LHCN-M2 (cell line): ENCODE results near the gene GSE1. TPM values are rescaled to one million over a fixed set of nuclear protein-coding genes. Genes with fewer than 3 reads are reported as not detected.
"Not testable (repeated sequence)": the region's sequence is repeated elsewhere in the genome, so short reads cannot be mapped to it uniquely, and the experiment has no call there.

Source experiments
- DNase-seq: peaks from one replicate; pipeline ENCODE4 v3.0.0-alpha.2; 2012; ENCODE audit warnings: low read depth
- total RNA-seq: library from RNA; depleted of rRNA; stranded (reverse); fragments of >200 nt; gene quantifications from 2 replicates; pipeline ENCODE4 v1.2.3, GENCODE V29; 2014

Gene GSE1
- total RNA-seq, 1 experiment from 2014 or later: 10.9 TPM

GRCh38 chr16:85589688-85590505 is 23.2 kb upstream of the GSE1 start:
- DNase-seq: no peak

DNA sequence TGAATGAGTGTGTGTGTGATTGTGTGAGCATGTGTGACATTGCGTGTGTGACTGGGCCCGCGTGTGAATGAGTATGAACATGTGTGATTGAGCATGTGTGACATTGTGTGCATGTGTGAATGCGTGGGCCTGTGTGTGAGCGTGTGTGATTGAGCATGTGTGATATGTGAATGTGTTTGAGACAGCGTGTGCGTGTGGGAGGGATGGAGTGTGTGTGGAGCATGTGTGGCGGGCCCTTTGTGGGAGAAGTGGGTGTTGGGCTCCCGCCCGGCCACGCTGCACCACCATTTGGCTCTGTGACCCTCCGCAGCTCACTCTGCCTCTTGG is 22.7 kb upstream of the GSE1 start:
- DNase-seq: no peak

- no peak for DNase-seq
Observed at GRCh38 chr16:85591381-85591780, 21.7 kb upstream of the GSE1 start.

DNA sequence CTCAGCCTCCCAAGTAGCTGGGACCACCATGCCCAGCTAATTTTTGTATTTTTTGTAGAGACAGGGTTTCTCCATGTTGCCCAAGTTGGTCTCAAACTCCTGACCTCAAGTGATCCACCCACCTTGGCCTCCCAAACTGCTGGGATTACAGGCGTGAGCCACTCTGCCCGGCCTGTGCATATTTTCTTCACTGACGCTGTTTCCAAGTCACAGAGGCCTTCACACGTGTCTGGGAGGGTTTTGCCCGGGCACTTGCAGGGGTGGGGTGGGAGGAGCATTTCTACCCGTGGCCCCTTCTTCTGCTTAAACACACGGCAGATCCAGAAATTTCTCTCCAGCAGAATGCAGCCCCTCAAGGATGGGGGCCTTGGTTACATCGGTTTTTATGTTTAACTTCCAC is 20.8 kb upstream of the GSE1 start:
- not testable (repeated sequence) for DNase-seq

DNA sequence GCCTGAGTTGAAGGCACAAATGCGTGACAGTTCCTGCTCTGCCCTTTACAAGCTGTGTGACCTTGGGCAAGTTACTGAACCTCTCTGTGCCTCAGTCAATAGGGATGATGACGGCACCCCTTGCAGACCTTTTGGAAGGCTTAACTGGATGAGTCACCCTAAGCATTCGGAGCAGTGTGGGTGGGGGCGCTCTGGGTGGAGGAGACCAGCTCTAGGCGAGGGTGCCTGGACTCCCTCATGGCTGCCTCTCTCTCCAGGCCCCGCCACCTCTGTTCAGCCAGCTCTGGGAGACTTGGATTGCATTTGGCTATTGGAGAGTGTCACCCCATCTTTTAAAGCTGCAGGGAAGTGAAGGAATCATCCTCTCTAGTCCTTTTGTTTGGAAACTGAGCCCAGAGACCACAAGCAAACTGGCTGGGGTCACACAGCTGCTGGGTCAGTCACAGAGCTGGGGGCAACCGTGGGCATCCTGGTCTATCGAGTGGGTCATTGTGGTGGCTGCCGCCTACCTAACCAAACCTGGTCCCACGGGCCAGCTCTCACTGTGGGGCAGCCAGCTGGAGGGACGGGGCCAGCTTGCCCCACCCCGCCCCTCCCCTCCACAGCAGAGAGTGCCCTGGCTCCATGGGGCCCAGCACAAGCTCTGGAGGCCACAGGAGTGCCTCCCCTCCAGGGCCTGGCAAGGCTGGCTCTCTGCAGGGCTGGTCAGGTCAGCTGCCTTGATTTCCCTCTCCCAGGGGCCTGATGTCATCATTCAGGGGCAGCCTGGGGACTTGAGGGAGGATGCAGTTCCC is 20.2 kb upstream of the GSE1 start:
- no peak for DNase-seq

DNA sequence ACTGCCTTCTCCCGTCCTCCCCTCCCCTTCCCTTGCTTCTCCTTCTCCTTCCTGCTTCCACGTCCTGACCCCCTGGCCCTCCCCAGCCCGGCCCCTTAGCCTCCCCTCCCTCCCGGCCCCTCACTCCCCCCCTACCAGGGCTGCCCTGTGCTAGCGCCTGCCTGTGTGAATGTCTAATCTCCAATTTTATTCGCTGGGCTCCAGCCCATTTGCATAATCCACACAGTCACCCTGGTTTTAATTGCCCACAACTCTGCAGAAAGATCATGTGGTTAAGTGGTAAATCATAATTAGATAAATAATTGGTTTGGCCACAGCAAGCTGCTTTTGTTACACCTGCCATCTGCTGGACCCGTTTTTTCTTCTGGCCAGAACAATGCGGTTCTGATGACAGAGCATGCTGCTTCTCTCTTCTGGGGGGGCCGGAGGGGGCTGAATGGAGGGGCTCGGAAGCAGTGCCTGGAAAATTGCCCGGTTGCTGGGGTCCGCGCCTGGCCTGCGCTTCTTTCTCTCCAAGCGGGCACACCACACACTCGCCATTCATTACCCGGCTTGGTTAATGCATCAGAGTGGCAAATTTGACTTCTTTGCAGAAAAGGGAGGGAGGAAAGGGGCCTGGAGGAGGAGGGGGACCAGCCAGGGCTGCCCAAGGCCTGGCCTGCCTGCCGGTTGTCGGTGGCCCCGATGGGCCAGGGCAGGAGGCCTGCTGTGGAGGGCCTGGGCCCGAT is 19.5 kb upstream of the GSE1 start:
- no peak for DNase-seq

DNA sequence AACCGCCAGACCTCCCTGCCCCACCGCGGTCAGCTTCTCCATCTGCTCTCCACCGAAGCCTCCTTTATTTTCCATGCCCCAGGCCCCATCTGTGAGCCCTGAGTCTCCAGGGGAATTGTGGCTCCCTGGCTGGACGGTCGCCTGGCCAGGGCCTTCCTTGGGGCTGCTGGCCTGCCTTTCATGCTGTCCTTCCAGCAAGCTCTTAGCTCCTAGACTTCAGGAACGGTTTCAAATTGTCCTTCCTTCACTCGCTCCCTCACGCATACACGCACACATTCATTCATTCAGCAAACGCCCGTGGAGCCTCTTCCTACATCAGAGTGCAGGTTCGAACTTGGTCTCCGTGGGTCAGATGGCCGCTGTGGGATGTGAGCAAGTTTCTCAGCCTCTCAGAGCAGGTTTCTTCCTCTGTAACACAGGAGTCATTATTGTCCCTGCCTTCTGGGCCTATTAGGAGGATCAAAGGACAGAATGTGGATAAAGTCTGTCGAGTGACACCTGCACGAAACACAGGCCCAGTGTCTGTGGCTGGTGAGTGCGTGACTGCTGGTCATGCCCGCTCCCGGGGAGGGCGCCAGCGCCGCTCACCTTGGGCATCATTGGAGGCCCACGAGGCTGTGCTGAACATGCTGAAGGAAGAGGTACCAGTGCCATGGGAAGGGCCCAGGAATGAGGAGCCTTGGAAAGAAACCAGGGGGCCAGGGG is 18.7 kb upstream of the GSE1 start:
- DNase-seq: no peak

GRCh38 chr16:85594978-85595661 is 18.0 kb upstream of the GSE1 start:
- DNase-seq: no peak

GRCh38 chr16:85595812-85596502 is 17.2 kb upstream of the GSE1 start:
- no peak for DNase-seq

GRCh38 chr16:85598141-85598540 is 15.0 kb upstream of the GSE1 start:
- DNase-seq: no peak

DNA sequence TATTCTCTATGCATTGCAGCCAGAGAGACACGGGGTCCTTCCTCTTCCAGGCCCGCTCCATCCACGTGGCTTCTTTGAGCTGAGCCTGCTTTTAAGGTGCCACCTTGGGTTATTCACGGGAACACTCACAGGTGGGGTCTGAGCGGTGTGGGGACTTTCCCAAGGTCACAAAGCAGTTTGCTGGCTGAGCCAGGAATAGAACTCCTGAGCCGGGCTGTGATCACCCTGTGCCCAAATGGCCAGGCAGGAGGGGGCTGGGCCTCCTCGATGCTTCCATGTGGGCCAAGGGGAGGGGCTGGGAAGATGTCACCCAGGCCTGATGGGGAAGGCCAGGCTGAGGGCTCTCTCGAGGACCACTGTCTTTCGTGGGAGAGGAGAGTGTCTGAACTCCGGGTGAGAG is 13.0 kb upstream of the GSE1 start:
- no peak for DNase-seq

DNA sequence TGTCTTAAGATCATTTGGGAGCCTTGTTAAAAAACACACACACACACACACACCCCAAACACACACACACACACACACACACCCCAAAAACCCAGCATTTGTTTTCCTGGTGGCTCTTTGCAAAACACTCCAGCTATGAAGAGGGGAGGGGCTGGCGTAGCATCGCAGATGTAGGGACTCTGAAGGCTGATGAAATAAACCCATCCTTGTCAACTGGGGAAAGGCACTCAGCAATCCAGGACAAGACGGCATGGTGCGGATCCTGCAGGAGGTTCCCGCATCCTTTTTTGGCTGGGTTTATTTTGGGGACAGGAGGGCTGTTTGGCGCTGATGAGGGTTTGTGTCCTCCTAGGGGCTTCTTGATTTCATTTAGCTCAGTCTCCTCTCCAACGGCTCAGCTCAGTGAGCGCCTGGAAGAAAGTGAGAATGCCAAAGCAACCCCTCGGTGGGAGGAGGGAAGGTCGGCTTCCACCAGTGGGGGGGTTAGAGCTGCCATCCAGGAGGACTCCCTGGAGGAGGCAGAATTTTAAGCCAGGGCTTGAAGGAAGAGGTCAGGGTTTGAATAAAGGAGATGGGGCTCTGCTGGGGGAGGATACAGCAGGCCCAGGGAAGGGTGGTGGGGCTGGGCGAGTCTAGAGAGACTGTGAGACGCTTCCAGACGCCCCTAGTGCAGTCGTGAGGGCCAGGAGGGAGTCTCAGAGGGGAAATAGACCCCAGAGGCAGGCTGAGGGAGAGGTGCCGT is 12.4 kb upstream of the GSE1 start:
- no peak for DNase-seq

DNA sequence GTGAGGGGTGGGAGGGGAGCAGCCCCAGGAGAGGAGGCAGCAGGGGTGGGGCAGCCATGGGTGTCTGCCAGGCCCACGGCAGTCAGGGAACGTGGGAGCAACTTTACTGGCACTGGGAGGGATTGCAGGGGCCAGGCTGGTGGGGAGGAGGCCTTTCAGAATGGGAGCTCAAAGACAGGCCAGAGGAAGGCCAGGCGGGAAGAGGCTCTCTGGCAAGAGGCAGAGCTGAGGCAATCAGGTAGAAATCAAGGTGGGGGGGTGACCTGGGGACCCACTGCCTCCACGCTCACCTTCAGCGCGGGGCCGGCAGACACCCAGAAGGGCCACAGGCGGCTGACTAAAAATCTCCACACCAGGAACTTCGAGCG is 11.9 kb upstream of the GSE1 start:
- DNase-seq: no peak

DNA sequence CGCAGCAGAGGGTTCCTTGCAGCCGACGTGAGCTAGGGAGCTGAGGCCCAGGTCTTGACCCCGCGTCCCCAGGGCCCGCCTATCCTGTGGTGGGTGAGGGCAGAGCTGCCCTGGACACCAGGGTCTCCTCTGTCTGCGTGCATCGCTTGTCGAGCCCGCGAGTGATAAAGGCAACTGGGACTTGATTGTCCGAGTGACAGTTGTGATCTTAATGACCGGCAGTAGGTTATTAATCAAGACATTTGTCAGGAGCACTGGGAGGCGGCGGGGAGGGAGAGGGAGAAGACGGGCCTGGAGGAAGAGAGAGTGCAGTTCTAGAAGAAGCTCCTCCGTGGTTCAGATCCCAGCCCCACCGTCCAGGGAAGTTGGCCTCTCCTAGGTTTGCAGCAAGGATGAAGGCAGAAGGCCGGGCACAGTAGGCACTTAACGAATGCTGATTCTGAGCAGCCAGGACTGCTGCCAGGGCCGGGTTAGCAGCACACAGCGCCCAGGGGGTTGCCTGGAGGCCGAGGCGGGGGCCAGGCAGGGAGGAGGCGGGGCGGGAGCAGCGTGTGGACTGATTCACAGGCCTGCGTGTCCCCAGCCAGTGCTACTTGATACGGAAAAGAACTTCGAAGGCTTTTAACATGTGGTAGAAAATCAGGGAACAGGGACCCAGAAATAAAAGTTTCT is 11.3 kb upstream of the GSE1 start:
- DNase-seq: no peak

DNA sequence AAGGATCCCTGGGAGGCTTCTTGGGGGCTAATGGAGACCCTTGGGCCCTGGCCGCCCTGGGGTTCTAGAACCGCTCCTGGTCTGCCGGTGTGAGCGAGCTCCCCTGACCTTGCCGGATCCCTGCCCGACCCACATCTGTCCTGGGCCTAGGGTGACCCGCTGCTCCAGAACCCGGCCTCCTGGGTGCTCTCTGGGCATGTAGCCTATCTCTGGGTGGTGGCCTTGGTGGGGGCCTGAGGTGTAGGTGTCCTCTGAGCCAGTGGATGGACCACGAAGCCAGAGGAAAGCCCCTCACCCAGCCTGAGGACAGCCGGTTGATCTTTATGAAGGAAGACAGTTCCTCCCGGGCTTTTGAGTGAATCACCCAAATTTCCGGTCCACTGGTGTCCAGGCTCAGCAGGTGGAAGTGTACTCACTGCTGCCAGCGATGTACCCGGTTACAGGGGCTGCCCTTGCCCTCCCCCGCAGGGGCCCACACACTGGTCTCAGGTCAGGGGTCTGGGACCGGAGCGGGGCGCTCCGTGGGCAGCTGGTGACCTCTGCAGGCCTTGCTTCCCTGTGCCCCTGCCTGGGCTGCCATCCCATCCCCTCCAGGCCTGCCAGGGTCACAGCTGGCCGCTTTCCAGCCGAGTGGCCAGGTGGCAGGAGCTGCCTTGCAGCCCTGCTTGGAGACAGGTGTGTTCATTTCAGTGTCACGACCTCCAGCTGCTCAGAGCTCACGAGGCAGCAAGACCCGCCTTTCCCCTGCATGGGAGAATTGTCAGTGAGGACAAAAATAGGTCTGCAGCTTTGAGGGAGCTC is 10.5 kb upstream of the GSE1 start:
- no peak for DNase-seq

- no peak for DNase-seq
Observed at GRCh38 chr16:85603203-85603755, 9.8 kb upstream of the GSE1 start.

- DNase-seq: no peak
Observed at GRCh38 chr16:85604145-85604705, 8.9 kb upstream of the GSE1 start.
